Measurements from ENCODE around the gene SORCS2. TPM values are rescaled to one million over a fixed set of nuclear protein-coding genes. Genes with fewer than 3 reads are reported as not detected.

The SORCS2 gene
- not detected in 2 replicates for total RNA-seq

GRCh38 chr4:7192252-7193029 is at the start of gene SORCS2:
TSS of gene SORCS2 (plus strand) at chr4:7192538.

GRCh38 chr4:7434766-7435150 is 242.4 kb downstream of the SORCS2 start, which contains the start of gene PSAPL1:
TSS of gene PSAPL1 (minus strand) at chr4:7434930. CDS start at chr4:7434879, 51 bp downstream.

Small RNA genes within 50 kb of the gene (small RNA-seq; reads per million reads assigned to genes)
- not detected for gene MIR4274
- gene MIR4798: not detected

Other genes with a start within 250 kb of the SORCS2 start
- gene TADA2B, start 149.2 kb upstream of the SORCS2 start, total RNA-seq: 10.8 TPM in 2 replicates
- gene GRPEL1, start 124.5 kb upstream of the SORCS2 start, total RNA-seq: 50.3 and 57.3 TPM in 2 replicates
- not detected in 2 replicates for gene PSAPL1, start 242.4 kb downstream of the SORCS2 start, total RNA-seq